WTC11 (cell line): Measurements from ENCODE around the gene EVL. TPM values are rescaled to one million over a fixed set of nuclear protein-coding genes. Genes with fewer than 3 reads are reported as not detected.
A peak's percentile ranks its signal among the peaks of the same experiment; 100 is the strongest.

ENCODE experiments used
- ATF1 ChIP-seq: sonication (generic); formaldehyde crosslinking; IDR thresholded peaks from 2 replicates; pipeline ENCODE4 v1.8.1; 2023; ENCODE audit warnings: mild to moderate bottlenecking, moderate library complexity, missing genetic modification reagents
- FOXJ3 ChIP-seq: sonication (generic); formaldehyde crosslinking; IDR thresholded peaks from 2 replicates; pipeline ENCODE4 v1.9.0; 2021; ENCODE audit warnings: missing genetic modification reagents, mild to moderate bottlenecking, borderline replicate concordance
- GRHL2 ChIP-seq: fragments of 250-450 bp; sonication (Bioruptor Pico); IDR thresholded peaks from 2 replicates; pipeline ENCODE4 v1.8.0; 2022; ENCODE audit warnings: mild to moderate bottlenecking, moderate library complexity; ENCODE audit not compliant: insufficient replicate concordance, severe bottlenecking
- HMGA2 ChIP-seq: fragments of 250-450 bp; sonication (Bioruptor Pico); IDR thresholded peaks from 2 replicates; pipeline ENCODE4 v1.4.0; 2021; ENCODE audit warnings: mild to moderate bottlenecking, moderate library complexity
- IRF2 ChIP-seq: sonication (generic); formaldehyde crosslinking; IDR thresholded peaks from 2 replicates; pipeline ENCODE4 v1.8.0; 2022; ENCODE audit warnings: low read depth, missing genetic modification reagents, borderline replicate concordance
- MLX ChIP-seq: sonication (generic); formaldehyde crosslinking; IDR thresholded peaks from 2 replicates; pipeline ENCODE4 v1.8.1; 2023; ENCODE audit warnings: mild to moderate bottlenecking, missing genetic modification reagents, moderate library complexity
- NFYB ChIP-seq: sonication (generic); formaldehyde crosslinking; conservative IDR thresholded peaks from 2 replicates; pipeline ENCODE4 v1.8.0; 2022; ENCODE audit warnings: low read depth, missing genetic modification reagents
- NR2C2 ChIP-seq: sonication (generic); formaldehyde crosslinking; IDR thresholded peaks from 2 replicates; pipeline ENCODE4 v1.8.0; 2022; ENCODE audit warnings: mild to moderate bottlenecking, missing genetic modification reagents
- PRDM15 ChIP-seq: sonication (generic); formaldehyde crosslinking; IDR thresholded peaks from 2 replicates; pipeline ENCODE4 v1.8.0; 2022; ENCODE audit warnings: missing genetic modification reagents
- PREB ChIP-seq: sonication (generic); formaldehyde crosslinking; IDR thresholded peaks from 2 replicates; pipeline ENCODE4 v1.8.1; 2022; ENCODE audit warnings: mild to moderate bottlenecking, missing genetic modification reagents, moderate library complexity, borderline replicate concordance
- ZBTB21 ChIP-seq: sonication (generic); formaldehyde crosslinking; IDR thresholded peaks from 2 replicates; pipeline ENCODE4 v1.8.1; 2023; ENCODE audit warnings: mild to moderate bottlenecking, missing genetic modification reagents, borderline replicate concordance
- ZBTB43 ChIP-seq: sonication (generic); formaldehyde crosslinking; IDR thresholded peaks from 2 replicates; pipeline ENCODE4 v1.8.1; 2023; ENCODE audit warnings: mild to moderate bottlenecking, missing genetic modification reagents
- ZNF232 ChIP-seq: sonication (generic); formaldehyde crosslinking; IDR thresholded peaks from 2 replicates; pipeline ENCODE4 v1.8.0; 2022; ENCODE audit warnings: mild to moderate bottlenecking, missing genetic modification reagents
- ZNF512 ChIP-seq: sonication (generic); formaldehyde crosslinking; IDR thresholded peaks from 2 replicates; pipeline ENCODE4 v1.8.1; 2022; ENCODE audit warnings: missing genetic modification reagents, borderline replicate concordance
- ZNF671 ChIP-seq: fragments of 250-450 bp; sonication (Bioruptor Pico); IDR thresholded peaks from 2 replicates; pipeline ENCODE4 v1.8.0; 2021; ENCODE audit warnings: mild to moderate bottlenecking
- total RNA-seq: library from RNA; stranded (reverse); gene quantifications from 3 replicates; pipeline ENCODE4 v1.2.3, GENCODE V29; 2021
- TF ChIP-seq, protein P1 (sequence below): sonication (generic); formaldehyde crosslinking; IDR thresholded peaks from 2 replicates; pipeline ENCODE4 v1.8.1; 2022; ENCODE audit warnings: low read depth, mild to moderate bottlenecking, moderate library complexity, missing genetic modification reagents, borderline replicate concordance
- TF ChIP-seq, protein P2 (sequence below): sonication (generic); formaldehyde crosslinking; IDR thresholded peaks from 2 replicates; pipeline ENCODE4 v1.8.0; 2023; ENCODE audit warnings: mild to moderate bottlenecking, missing genetic modification reagents
- TF ChIP-seq, protein P3 (sequence below): sonication (generic); formaldehyde crosslinking; conservative IDR thresholded peaks from 2 replicates; pipeline ENCODE4 v1.8.1; 2022; ENCODE audit warnings: mild to moderate bottlenecking, missing genetic modification reagents
- TF ChIP-seq, protein P4 (sequence below): fragments of 250-450 bp; sonication (Bioruptor Pico); IDR thresholded peaks from 2 replicates; pipeline ENCODE4 v1.8.0; 2021; ENCODE audit warnings: mild to moderate bottlenecking

The EVL gene
- total RNA-seq, 1 experiment from 2014 or later = 60.8 TPM

DNA sequence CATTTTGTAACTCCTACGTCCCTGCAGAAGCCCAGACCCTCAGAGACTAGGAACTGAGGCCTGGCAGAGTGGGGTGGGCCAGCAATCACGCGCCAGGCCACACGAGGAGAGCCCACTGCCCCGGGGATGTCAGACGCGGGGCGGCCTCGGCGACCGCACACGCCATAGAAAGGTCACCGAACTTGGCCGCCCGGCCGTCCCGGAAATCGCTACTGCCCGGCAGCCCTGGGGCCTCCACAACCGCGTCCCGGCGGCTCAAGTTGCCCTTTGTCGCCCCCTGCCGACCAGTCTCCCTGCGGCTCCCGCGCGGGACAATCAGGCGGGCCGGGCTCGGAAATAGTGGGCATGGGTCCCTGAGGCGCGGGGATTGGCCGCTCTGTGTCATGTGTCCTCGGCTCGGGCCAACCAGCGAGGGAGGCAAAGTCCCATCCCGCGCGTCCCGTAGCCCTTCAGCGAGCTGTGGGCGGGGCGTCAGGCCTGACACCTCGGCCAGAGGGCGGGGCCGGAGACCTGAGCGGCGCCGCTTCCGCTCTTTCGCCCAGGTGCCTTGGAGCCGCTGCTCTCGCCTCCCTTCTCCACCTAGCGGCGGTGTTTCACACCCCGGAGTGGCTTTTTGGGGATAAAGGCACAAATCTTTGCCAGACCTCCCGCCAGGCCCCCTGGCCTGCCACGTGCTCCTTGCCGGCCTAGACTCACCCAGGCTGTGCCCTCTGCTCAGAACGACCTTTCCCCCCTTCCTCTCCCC, 127.6 kb downstream of the EVL start (continued):
- TF ChIP-seq GRHL2 (CRISPR knock-in tag) (no peak), ZBTB21 (CRISPR knock-in tag) (no peak), NFYB (CRISPR knock-in tag) (peak; percentile 81), ZNF512 (CRISPR knock-in tag) (no peak), PRDM15 (no peak), PREB (CRISPR knock-in tag) (no peak), MLX (no peak), HMGA2 (CRISPR knock-in tag) (no peak), ZBTB43 (CRISPR knock-in tag) (peak; percentile 87; the same call in 1 of the 2 replicates), ZNF671 (CRISPR knock-in tag) (no peak), ATF1 (no peak), ZNF232 (CRISPR knock-in tag) (no peak), NR2C2 (CRISPR knock-in tag) (no peak), IRF2 (CRISPR knock-in tag) (no peak), FOXJ3 (no peak)
- TF ChIP-seq, protein P1, sequence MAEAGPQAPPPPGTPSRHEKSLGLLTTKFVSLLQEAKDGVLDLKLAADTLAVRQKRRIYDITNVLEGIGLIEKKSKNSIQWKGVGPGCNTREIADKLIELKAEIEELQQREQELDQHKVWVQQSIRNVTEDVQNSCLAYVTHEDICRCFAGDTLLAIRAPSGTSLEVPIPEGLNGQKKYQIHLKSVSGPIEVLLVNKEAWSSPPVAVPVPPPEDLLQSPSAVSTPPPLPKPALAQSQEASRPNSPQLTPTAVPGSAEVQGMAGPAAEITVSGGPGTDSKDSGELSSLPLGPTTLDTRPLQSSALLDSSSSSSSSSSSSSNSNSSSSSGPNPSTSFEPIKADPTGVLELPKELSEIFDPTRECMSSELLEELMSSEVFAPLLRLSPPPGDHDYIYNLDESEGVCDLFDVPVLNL (CRISPR knock-in tag) = no peak
- TF ChIP-seq, protein P2, sequence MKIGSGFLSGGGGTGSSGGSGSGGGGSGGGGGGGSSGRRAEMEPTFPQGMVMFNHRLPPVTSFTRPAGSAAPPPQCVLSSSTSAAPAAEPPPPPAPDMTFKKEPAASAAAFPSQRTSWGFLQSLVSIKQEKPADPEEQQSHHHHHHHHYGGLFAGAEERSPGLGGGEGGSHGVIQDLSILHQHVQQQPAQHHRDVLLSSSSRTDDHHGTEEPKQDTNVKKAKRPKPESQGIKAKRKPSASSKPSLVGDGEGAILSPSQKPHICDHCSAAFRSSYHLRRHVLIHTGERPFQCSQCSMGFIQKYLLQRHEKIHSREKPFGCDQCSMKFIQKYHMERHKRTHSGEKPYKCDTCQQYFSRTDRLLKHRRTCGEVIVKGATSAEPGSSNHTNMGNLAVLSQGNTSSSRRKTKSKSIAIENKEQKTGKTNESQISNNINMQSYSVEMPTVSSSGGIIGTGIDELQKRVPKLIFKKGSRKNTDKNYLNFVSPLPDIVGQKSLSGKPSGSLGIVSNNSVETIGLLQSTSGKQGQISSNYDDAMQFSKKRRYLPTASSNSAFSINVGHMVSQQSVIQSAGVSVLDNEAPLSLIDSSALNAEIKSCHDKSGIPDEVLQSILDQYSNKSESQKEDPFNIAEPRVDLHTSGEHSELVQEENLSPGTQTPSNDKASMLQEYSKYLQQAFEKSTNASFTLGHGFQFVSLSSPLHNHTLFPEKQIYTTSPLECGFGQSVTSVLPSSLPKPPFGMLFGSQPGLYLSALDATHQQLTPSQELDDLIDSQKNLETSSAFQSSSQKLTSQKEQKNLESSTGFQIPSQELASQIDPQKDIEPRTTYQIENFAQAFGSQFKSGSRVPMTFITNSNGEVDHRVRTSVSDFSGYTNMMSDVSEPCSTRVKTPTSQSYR = no peak
- TF ChIP-seq, protein P3, sequence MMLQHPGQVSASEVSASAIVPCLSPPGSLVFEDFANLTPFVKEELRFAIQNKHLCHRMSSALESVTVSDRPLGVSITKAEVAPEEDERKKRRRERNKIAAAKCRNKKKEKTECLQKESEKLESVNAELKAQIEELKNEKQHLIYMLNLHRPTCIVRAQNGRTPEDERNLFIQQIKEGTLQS (CRISPR knock-in tag) = no peak
- TF ChIP-seq, protein P4, sequence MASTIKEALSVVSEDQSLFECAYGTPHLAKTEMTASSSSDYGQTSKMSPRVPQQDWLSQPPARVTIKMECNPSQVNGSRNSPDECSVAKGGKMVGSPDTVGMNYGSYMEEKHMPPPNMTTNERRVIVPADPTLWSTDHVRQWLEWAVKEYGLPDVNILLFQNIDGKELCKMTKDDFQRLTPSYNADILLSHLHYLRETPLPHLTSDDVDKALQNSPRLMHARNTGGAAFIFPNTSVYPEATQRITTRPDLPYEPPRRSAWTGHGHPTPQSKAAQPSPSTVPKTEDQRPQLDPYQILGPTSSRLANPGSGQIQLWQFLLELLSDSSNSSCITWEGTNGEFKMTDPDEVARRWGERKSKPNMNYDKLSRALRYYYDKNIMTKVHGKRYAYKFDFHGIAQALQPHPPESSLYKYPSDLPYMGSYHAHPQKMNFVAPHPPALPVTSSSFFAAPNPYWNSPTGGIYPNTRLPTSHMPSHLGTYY = no peak
